HFF-Myc (cell line): ENCODE data around the gene HUS1B.

Experiments
- DNase-seq: peaks from one replicate; pipeline ENCODE4 v3.0.0-alpha.2; 2011; ENCODE audit warnings: low read depth; ENCODE audit errors: extremely low read depth
- H3K4me3 ChIP-seq: replicated peaks from 2 replicates; pipeline ENCODE4 v1.5.1; 2011; ENCODE audit warnings: low read depth, mild to moderate bottlenecking, control low read depth, low read length
- CTCF ChIP-seq: IDR thresholded peaks from 2 replicates; pipeline ENCODE4 v1.5.1; 2012; ENCODE audit warnings: mild to moderate bottlenecking, low read depth, low read length, control low read depth; ENCODE audit errors: missing control alignments

Gene HUS1B

DNA sequence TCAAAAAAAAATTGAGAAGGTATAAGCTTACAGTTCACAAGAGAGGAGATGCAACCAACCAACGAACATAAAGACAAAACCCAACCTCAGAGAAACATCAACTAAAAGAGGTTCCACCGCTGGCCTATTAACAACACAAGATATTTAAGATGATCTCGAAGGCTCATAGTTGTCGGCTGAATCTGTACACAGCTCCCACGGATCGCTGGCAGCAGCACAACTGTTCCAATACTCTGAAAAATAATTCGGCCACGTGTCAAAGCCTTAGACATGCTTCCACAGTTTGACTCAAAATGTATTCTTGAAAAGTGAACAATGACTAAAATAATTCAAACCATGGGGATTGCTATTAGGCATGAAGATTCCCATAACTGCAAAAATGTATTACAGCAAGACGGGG is 22.4 kb upstream of the HUS1B start:
- DNase-seq, result no peak
- no peak overlapping the region for H3K4me3 ChIP-seq
- no peak for TF ChIP-seq CTCF

GRCh38 chr6:678520-678919 is 21.6 kb upstream of the HUS1B start:
- no peak for DNase-seq
- TF ChIP-seq CTCF, result no peak
- no peak overlapping the region for H3K4me3 ChIP-seq

DNA sequence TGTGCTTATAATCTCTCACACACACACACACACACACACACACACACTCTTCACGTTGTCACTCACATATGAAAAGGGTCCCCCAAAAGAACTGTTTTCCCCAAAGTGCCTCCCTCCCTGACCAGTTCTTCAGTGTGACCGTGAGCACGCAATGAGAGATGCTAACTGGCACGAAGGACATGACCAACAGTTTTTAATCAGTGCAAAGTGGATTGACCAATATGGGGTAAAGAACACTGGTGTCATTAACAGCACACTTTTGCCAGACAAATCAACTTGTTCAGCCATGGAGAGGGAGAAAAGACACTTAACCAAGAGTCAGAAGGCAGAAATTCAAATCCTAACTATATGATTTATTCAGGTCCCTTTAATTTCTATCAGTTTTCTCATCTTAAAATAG is 21.0 kb upstream of the HUS1B start:
- no peak for TF ChIP-seq CTCF
- H3K4me3 ChIP-seq, result no peak overlapping the region
- DNase-seq, result no peak

GRCh38 chr6:674956-675355 is 18.1 kb upstream of the HUS1B start:
- DNase-seq, result no peak
- H3K4me3 ChIP-seq, result no peak overlapping the region
- no peak for TF ChIP-seq CTCF

GRCh38 chr6:674406-674805 is 17.5 kb upstream of the HUS1B start:
- no peak for TF ChIP-seq CTCF
- no peak for DNase-seq
- H3K4me3 ChIP-seq, result no peak overlapping the region

- H3K4me3 ChIP-seq, result no peak overlapping the region
- no peak for TF ChIP-seq CTCF
- no peak for DNase-seq
These were observed 10.5 kb upstream of the HUS1B start for GRCh38 chr6:667253-667927.
